HG02840 (cell line): ENCODE measurements around the gene SIGLEC6.
"Not testable (repeated sequence)": the region's sequence is repeated elsewhere in the genome, so short reads cannot be mapped to it uniquely, and the experiment has no call there.

Experiments
- ATAC-seq: cut with Tn5 transposase; IDR thresholded peaks from one replicate; pipeline ENCODE4 v1.9.1; 2021; ENCODE audit warnings: mild to moderate bottlenecking, moderate library complexity, moderate number of reproducible peaks; ENCODE audit not compliant: unreplicated experiment, low FRiP score

The SIGLEC6 gene

DNA sequence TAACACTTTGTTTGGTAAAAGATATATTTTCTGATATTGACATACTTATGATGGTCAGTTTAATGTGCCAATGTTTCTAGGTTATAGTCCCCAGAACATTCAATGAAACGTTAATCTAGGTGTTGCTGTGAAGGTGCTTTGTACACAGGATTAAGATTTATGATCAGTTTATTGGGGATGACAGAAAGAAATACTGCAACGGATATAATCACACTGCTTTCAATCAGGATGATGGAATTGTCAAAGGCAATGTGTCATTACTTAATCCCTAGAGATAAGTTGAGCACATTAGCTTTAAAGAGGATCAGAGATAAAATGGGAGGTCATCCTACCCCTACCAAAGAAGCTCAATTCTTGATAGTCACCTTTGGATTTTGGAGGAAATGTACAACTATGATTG is 17.5 kb downstream of the SIGLEC6 start:
- ATAC-seq: no peak

- ATAC-seq: no peak
These were observed 20.1 kb downstream of the SIGLEC6 start for GRCh38 chr19:51511353-51511752.

DNA sequence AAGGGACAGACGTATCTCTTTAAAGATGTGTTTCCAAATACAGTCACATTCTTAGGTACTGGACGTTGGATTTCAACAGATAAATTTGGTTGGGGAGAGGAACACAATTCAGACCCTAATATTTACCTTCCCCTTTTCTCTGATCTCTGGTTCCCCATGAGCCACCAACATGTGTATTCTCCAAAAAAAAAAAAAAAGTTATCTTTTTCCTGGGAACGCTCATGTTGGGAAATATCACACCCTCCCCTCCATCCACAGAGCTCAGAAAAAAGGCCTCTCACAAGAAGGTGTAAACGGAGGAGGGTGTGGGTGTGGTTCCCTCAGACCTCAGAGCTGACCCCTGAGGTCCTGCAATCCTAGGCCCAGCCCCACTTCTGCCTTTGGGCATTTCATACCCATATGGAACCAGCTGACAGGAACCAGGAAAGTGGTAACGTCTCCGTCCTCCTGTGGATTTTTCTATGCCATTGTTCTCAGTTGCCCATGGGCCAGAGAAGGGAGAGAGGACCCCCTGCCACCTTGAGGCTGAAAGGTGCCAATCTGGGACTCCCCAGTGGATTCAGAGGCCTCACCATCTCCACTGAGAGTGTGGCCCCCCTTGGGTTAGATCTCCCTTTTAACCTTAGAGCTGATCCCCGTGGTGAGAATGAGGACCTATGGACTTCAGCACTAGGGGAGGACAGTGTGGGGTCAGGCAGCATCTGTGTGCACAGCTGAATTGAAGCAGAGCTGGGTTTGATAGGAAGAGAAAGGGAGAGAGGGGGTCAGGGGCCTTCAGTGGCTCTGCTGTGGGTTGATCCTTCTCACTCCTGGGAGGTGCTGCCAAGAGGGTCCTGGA is 21.4 kb downstream of the SIGLEC6 start:
- ATAC-seq: no peak

- ATAC-seq: no peak
These were observed 23.3 kb downstream of the SIGLEC6 start for GRCh38 chr19:51508059-51508733.

- ATAC-seq: no peak
These were observed 23.8 kb downstream of the SIGLEC6 start for GRCh38 chr19:51507640-51508058.

GRCh38 chr19:51507192-51507591 is 24.3 kb downstream of the SIGLEC6 start:
- ATAC-seq: no peak

DNA sequence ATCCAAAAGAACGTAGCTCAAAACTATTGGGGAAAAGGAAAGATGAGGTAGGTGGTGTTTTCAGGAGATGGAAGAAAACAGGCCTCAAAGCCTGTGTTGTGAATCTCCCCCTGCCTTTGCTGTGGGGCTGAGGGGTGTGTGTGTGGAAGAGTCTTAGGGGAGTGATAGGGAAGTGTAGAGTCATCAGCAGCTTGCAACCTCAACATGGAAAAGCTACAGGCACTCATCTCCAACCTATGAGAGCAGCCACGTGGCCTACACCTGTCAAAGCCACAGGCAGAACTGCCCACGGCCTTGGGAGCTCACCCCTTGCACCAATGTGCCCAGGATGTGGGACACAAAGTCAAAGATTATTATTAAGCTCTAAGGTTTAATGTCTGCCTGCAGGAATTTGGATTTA is 25.6 kb downstream of the SIGLEC6 start:
- ATAC-seq: no peak

GRCh38 chr19:51503896-51504295 is 27.6 kb downstream of the SIGLEC6 start:
- no peak for ATAC-seq

GRCh38 chr19:51503286-51503817 is 28.1 kb downstream of the SIGLEC6 start:
- ATAC-seq: no peak

DNA sequence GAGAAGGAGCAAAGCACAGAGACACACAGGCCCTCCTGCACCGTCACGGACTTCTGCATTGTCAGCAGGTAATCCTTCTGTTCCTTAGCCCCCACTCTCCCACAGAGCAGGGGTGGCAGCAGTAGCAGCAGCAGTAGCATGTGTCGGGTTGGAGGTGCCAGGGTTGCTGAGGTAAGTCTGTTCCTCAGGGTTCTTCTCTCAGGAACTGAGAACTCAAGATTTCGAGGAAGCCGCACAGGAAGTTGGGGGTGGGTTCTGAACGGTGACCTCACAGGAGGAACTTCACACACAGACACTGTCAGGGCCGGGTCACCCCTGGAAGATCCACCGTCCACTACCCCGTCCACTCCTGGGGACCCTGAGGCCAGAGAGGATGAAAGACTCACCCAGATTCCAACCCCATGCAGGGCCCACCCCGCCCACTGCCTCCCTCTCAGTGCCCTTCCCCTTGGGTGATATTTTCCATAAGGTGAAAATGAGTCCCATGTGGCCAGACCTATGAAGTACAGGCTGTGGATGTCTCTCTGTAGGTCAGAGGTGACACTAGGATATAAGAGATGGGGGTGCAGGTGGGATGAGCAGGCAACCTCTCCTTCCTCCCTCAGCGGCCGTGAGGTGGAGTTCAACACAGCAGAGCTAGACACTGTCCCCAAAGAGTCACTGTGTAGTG is 29.7 kb downstream of the SIGLEC6 start, which contains the start of gene SIGLEC12:
Gene SIGLEC12, minus strand, starts transcription at position 207 of the 670 bp plus-strand sequence. Its CDS starts 67 bp downstream, at position 140.
- ATAC-seq: no peak

DNA sequence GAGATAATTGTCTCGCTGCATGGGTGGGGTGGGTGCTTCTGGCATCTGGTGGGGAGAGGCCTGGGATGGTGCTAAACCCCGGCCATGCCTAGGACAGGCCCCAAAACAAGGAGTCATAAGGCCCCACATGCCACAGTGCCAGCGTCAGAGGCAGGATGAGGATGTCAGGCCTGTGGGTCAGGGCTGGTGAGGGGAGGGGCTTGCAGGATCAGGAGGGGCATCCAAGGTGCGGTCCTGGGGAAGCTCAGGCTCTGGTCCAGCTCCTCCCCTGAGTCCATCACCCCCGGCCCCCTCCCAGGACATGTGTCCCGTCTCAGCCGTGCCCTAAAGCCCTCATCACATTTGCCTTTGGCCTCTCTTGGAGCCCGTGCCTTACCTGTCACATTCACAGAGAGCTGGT is 30.5 kb downstream of the SIGLEC6 start:
- not testable (repeated sequence) for ATAC-seq

GRCh38 chr19:51497666-51498065 is 33.8 kb downstream of the SIGLEC6 start:
- ATAC-seq: no peak

DNA sequence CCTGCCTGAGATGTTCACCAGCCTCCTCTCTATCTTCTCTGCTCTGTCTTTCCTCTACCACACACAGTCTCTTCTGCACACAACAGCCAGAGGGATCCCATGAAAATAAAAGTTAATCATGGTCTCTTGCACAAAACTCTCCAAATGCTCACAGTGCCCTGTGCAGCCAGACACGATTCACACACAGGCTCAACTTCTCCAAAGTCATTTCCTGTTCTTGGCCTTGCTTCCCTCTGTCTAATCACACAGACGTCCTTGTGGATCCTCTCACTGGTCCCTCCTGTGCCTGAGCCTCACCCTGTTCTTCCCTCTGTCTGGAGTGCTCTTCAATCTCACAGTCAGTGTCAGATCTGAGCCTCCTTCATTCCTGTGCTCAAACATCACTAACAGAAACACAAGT is 37.7 kb downstream of the SIGLEC6 start:
- no peak for ATAC-seq

- no peak for ATAC-seq
These were observed 39.9 kb downstream of the SIGLEC6 start for GRCh38 chr19:51491586-51491985.

DNA sequence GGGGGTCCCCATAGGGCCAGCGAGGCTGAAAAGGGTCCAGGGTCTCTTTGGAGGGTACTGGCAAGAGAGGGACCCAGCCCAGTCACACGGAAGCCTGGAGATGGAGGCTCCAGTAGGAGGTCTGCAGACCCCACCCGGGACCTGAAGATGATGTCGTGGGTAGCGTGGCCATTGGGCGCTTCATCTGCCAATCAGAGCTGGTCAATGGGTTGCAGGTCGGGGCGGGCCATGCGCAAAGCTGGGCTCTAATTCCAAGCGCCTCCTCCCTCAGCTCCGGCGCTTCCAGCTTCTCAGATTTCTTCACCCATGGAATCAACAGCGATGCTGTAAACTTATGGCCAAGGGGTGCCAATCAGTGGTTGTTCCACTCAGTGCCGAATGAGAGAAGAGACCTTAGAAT is 40.8 kb downstream of the SIGLEC6 start:
- no peak for ATAC-seq

DNA sequence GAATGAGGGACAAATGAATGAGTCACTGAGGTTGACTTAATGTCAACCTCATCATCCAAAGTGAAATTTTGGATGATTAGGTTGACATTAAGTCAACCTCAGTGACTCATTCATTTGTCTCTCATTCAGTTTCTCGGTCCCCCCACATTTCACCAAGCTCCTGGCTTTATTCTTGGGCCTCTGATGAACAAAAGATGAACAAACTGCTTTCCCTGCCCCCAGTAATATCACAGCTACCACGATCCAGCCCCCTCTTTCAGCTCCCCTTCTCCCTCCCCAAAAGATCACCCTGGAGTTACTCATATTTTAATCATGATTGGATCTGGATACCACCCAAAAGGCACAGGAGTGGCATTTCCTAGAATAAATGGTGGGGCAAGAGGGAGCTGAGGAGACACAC is 42.4 kb downstream of the SIGLEC6 start:
- no peak for ATAC-seq

DNA sequence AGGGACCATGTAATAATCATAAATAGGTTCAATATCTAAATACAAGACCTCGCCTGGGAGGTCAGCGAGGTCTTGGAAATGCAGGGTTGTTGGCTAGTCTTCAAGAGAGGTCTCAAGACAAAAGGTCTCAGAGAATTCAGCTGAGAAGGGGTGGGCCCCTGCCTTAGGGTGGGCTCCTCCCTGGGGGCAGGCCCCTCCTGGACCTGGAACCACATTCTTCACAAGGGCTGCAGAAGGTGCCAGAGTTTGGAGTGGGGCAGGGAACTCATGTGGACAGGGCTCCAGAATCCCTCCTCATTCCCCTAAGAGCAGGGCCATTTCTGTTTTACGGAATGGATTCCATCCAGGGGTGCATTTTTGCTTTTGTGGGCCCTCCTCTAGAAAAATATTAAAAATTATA is 43.0 kb downstream of the SIGLEC6 start:
- no peak for ATAC-seq

GRCh38 chr19:51485960-51486660 is 45.4 kb downstream of the SIGLEC6 start:
- ATAC-seq: no peak

DNA sequence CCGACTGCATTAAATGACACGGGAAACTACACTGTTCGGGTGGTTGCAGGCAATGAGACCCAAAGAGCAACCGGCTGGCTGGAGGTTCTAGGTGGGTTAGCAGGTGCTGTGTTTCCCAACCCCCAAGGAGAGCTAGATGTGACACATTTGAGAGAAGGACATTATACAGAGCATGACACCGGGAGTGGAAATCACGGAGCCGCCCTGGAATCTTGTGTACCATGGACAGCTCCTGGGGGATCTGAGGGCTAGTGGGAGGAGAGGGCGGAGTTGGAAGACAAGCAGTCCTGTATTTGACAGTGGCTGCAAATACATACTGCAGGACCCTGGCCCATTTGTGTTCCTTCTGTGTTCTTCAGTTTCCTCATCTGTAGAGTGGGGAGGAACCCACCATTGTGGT is 50.9 kb downstream of the SIGLEC6 start:
- ATAC-seq: no peak

- ATAC-seq: no peak
These were observed 51.7 kb downstream of the SIGLEC6 start for GRCh38 chr19:51479531-51480331.
